H1 (cell line): ENCODE measurements around the gene CALM1. TPM values are rescaled to one million over a fixed set of nuclear protein-coding genes. Genes with fewer than 3 reads are reported as not detected.

Source experiments
- CTCF ChIA-PET: fragments of 300-600 bp; sonication (Branson Sonifier 250); formaldehyde crosslinking; loops from one replicate; lab custom pipeline; 2021; ENCODE audit not compliant: partially characterized antibody; lab: Charles Lee
- POLR2A ChIA-PET: fragments of 300-600 bp; sonication (Branson Sonifier 250); formaldehyde crosslinking; loops from one replicate; lab custom pipeline; 2021; ENCODE audit warnings: inconsistent platforms; ENCODE audit not compliant: partially characterized antibody; lab: Charles Lee
- DNase-seq, 2 experiments: peaks; one replicate each; pipeline versions ENCODE4 v3.0.0 to v3.0.0-alpha.2; 2010 to 2022; ENCODE audit warnings: low spot score in 2 of 2, low read depth in 1 of 2, mixed read lengths in 1 of 2
- FAIRE-seq: peaks from 2 replicates; lab custom pipeline; 2011; peaks lifted over from hg19 to GRCh38; lab: Jason Lieb, UNC
- H2AFZ ChIP-seq: 2 replicates; pipeline ENCODE4 v1.8.1; 2012; ENCODE audit warnings: low read length, inconsistent platforms
- H2AK5ac ChIP-seq: 2 replicates; pipeline ENCODE4 v1.6.1; 2013; ENCODE audit warnings: low read depth, low read length
- H2BK120ac ChIP-seq: replicated peaks from 2 replicates; pipeline ENCODE3; 2013; ENCODE audit warnings: low read depth, low read length, inconsistent platforms
- H2BK12ac ChIP-seq: 2 replicates; pipeline ENCODE4 v1.6.1; 2013; ENCODE audit warnings: low read depth, low read length
- H2BK15ac ChIP-seq: 2 replicates; pipeline ENCODE4 v1.6.1; 2013; ENCODE audit warnings: low read length
- H2BK20ac ChIP-seq: 2 replicates; pipeline ENCODE4 v1.6.1; 2013; ENCODE audit warnings: low read length
- H2BK5ac ChIP-seq: 2 replicates; pipeline ENCODE4 v1.6.1; 2013; ENCODE audit warnings: low read depth, low read length
- H3K14ac ChIP-seq: 2 replicates; pipeline ENCODE4 v1.6.1; 2013; ENCODE audit warnings: inconsistent platforms; ENCODE audit not compliant: insufficient read length
- H3K18ac ChIP-seq: 2 replicates; pipeline ENCODE4 v1.6.1; 2013; ENCODE audit warnings: low read length; ENCODE audit errors: extremely low read depth
- H3K23ac ChIP-seq: 2 replicates; pipeline ENCODE4 v1.6.1; 2013; ENCODE audit warnings: inconsistent platforms; ENCODE audit not compliant: insufficient read length
- H3K23me2 ChIP-seq: 2 replicates; pipeline ENCODE4 v1.6.1; 2013; ENCODE audit warnings: low read depth, low read length
- H3K27ac ChIP-seq: 2 replicates; pipeline ENCODE4 v1.6.1; 2011; ENCODE audit warnings: low read depth, low read length, inconsistent platforms
- H3K27me3 ChIP-seq, 4 experiments: replicated peaks in 1 of 4; 1 replicate in 1 of 4; 2 replicates in 3 of 4; pipeline versions ENCODE4 v1.6.1 to v1.8.1; 2011 to 2013; ENCODE audit warnings: low read length in 3 of 4, mild to moderate bottlenecking in 3 of 4, inconsistent platforms in 2 of 4, mixed read lengths in 2 of 4, moderate library complexity in 1 of 4; ENCODE audit not compliant: control insufficient read depth in 3 of 4, insufficient read depth in 3 of 4; ENCODE audit errors: extremely low read depth in 1 of 4
- H3K36me3 ChIP-seq, 4 experiments: 2 replicates each; pipeline versions ENCODE4 v1.6.1 to v1.8.1; 2011 to 2013; ENCODE audit warnings: mild to moderate bottlenecking in 4 of 4, low read length in 3 of 4, moderate library complexity in 2 of 4, control low read depth in 1 of 4, inconsistent platforms in 1 of 4; ENCODE audit not compliant: insufficient read depth in 4 of 4, control insufficient read depth in 2 of 4
- H3K4ac ChIP-seq: replicated peaks from 2 replicates; pipeline ENCODE3; 2013; ENCODE audit warnings: low read length, low read depth, mixed read lengths, inconsistent platforms; ENCODE audit not compliant: insufficient read length
- H3K4me1 ChIP-seq, 4 experiments: replicated peaks in 1 of 4; 1 replicate in 1 of 4; 2 replicates in 3 of 4; pipeline versions ENCODE4 v1.6.1 to v1.8.1; 2011 to 2013; ENCODE audit warnings: low read length in 3 of 4, inconsistent platforms in 2 of 4, mixed read lengths in 1 of 4; ENCODE audit not compliant: insufficient read depth in 4 of 4, control insufficient read depth in 3 of 4
- H3K4me2 ChIP-seq, 2 experiments: 2 replicates each; pipeline versions ENCODE4 v1.6.1 to v1.8.1; 2011 to 2013; ENCODE audit warnings: low read depth in 2 of 2, low read length in 2 of 2, control low read depth in 1 of 2, inconsistent platforms in 1 of 2, mild to moderate bottlenecking in 1 of 2; ENCODE audit not compliant: insufficient read depth in 1 of 2
- H3K4me3 ChIP-seq, 4 experiments: fragments of 200-600, 300-600 bp in 1 of 4; sonication (generic), shearing (Covaris generic), sonication (Bioruptor Twin) in 1 of 4; 2 replicates each; pipeline versions ENCODE4 v1.5.1 to v1.8.1; 2011 to 2016; ENCODE audit warnings: low read length in 4 of 4, low read depth in 3 of 4, control low read depth in 2 of 4, inconsistent platforms in 2 of 4, mild to moderate bottlenecking in 2 of 4, mixed read lengths in 1 of 4, moderate library complexity in 1 of 4; ENCODE audit not compliant: insufficient read depth in 2 of 4; ENCODE audit errors: extremely low read depth in 1 of 4
- H3K56ac ChIP-seq: replicated peaks from 2 replicates; pipeline ENCODE3; 2013; ENCODE audit warnings: low read depth, mild to moderate bottlenecking, mixed read lengths, low read length, inconsistent platforms; ENCODE audit not compliant: insufficient read length
- H3K79me1 ChIP-seq: 2 replicates; pipeline ENCODE4 v1.6.1; 2013; ENCODE audit warnings: low read depth, low read length, control low read depth
- H3K79me2 ChIP-seq, 2 experiments: 2 replicates each; pipeline versions ENCODE4 v1.6.1 to v1.8.1; 2012 to 2013; ENCODE audit warnings: low read length in 2 of 2, mild to moderate bottlenecking in 2 of 2, inconsistent platforms in 1 of 2; ENCODE audit not compliant: insufficient read depth in 2 of 2, control insufficient read depth in 1 of 2
- H3K9ac ChIP-seq, 4 experiments: replicated peaks in 1 of 4; 1 replicate in 1 of 4; 2 replicates in 3 of 4; pipeline versions ENCODE4 v1.6.1 to v1.8.1; 2011 to 2013; ENCODE audit warnings: low read depth in 3 of 4, low read length in 3 of 4, control low read depth in 2 of 4, mild to moderate bottlenecking in 2 of 4, moderate library complexity in 2 of 4, inconsistent platforms in 1 of 4; ENCODE audit errors: extremely low read depth in 1 of 4
- H3K9me3 ChIP-seq, 2 experiments: 2 replicates each; pipeline versions ENCODE4 v1.6.1 to v1.8.1; 2012 to 2013; ENCODE audit warnings: mild to moderate bottlenecking in 2 of 2, moderate library complexity in 2 of 2, control low read depth in 1 of 2, inconsistent platforms in 1 of 2, low read depth in 1 of 2, low read length in 1 of 2, mixed read lengths in 1 of 2; ENCODE audit not compliant: insufficient read depth in 2 of 2
- H4K20me1 ChIP-seq, 2 experiments: replicated peaks in 1 of 2; 2 replicates each; pipeline versions ENCODE3 to v1.8.1; 2011 to 2013; ENCODE audit warnings: inconsistent platforms in 2 of 2, low read length in 2 of 2, mild to moderate bottlenecking in 1 of 2; ENCODE audit not compliant: insufficient read depth in 2 of 2, control insufficient read depth in 1 of 2
- H4K5ac ChIP-seq: 2 replicates; pipeline ENCODE4 v1.6.1; 2013; ENCODE audit warnings: low read length, low read depth, mixed read lengths, inconsistent platforms; ENCODE audit not compliant: insufficient read length
- H4K8ac ChIP-seq: 2 replicates; pipeline ENCODE4 v1.8.0; 2013; ENCODE audit warnings: mild to moderate bottlenecking, moderate library complexity, low read length, inconsistent platforms; ENCODE audit not compliant: insufficient read depth; ENCODE audit errors: extremely low read depth
- H4K91ac ChIP-seq: replicated peaks from 2 replicates; pipeline ENCODE3; 2013; ENCODE audit warnings: low read length, mixed read lengths, inconsistent platforms; ENCODE audit not compliant: insufficient read length
- BCL11A ChIP-seq, 2 experiments: IDR thresholded peaks; one replicate each; pipeline ENCODE4 v1.6.1; 2011; ENCODE audit warnings: low read depth in 2 of 2, low read length in 2 of 2, mild to moderate bottlenecking in 2 of 2
- GTF2F1 ChIP-seq: IDR thresholded peaks from 2 replicates; pipeline ENCODE4 v1.6.1; 2012; ENCODE audit warnings: low read depth, low read length, improper control_type of control experiment, borderline replicate concordance
- JUN ChIP-seq: IDR thresholded peaks from 2 replicates; pipeline ENCODE4 v1.6.1; 2011; ENCODE audit warnings: low read depth, mild to moderate bottlenecking, improper control_type of control experiment, low read length
- MAFK ChIP-seq: IDR thresholded peaks from 2 replicates; pipeline ENCODE4 v1.6.1; 2012; ENCODE audit warnings: low read depth, mild to moderate bottlenecking, improper control_type of control experiment, low read length
- RNF2 ChIP-seq: fragments of 200-900, 300-1000 bp; sonication (generic); IDR thresholded peaks from 2 replicates; pipeline ENCODE4 v1.7.1; 2016; ENCODE audit warnings: borderline replicate concordance, low read depth, mild to moderate bottlenecking, antibody characterized with exemption, low read length; ENCODE audit not compliant: poor library complexity, severe bottlenecking; ENCODE audit errors: missing control alignments
- WGBS, 2 experiments: shearing (Covaris generic) in 1 of 2; methylation state at CpG; one replicate each; pipeline versions ENCODE4 v1.1.6 to v1.1.7; 2013 to 2015; ENCODE audit warnings: low lambda C conversion rate in 2 of 2, mixed read lengths in 2 of 2, inconsistent platforms in 1 of 2, low coverage in 1 of 2, missing lambda C conversion rate in 1 of 2; ENCODE audit not compliant: insufficient replicate concordance in 2 of 2, insufficient coverage in 1 of 2, insufficient read length in 1 of 2; ENCODE audit errors: extremely low coverage in 1 of 2, missing lambda C conversion rate in 1 of 2; 5-methylcytosine and 5-hydroxymethylcytosine counted together
- polyA plus RNA-seq, 7 experiments: library from polyadenylated mRNA; depleted of rRNA in 3 of 7; stranded (reverse) in 5 of 7; unstranded in 2 of 7; fragments of >200 nt in 5 of 7; fragments of 200-250 nt in 2 of 7; gene quantifications; 1 replicate in 5 of 7; 2 replicates in 1 of 7; 4 replicates in 1 of 7; pipeline versions ENCODE4 v1.2.1 to v1.2.3, GENCODE V29; 2011 to 2013; ENCODE audit warnings: missing spikeins in 2 of 7, mixed read lengths in 2 of 7
- total RNA-seq: library from RNA; stranded (reverse); fragmentation: NEBNext Ultra II Directional; extraction: Animal tissue kit (Norgen Biotek cat#: 25700); gene quantifications from 2 replicates; pipeline ENCODE4 v1.2.1, GENCODE V29; 2021

Gene CALM1
- total and polyA plus RNA-seq, 2 of the 8 experiments (the other 6 are each of a cell fraction or from before 2014, with no cell fraction given), result 285 to 422 TPM

DNA sequence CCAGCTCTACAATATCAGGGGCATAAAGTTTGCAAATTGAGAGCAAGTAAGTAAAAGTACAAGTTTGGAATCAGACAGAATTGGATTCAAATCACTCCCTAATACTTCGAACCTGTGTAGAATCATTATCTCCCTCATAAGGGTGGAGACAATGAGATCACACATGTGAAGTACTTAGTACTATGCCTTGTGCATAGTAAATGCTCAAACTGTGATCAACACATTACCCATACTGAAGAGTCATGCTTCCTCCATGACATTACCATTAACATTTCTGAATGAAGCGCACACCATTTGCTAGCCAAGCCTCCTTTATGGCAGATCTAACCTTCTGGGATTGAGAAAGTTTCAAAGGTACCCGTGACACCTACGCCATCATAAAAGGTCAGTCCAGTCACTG is 38.5 kb upstream of the CALM1 start:
- no peak overlapping the region for H2AFZ ChIP-seq
- POLR2A ChIA-PET, result interaction anchor here (0.7 kb wide), 1 partner anchor 14 kb away, joined by 3 read pairs; no protein-coding TSS in a partner anchor

More for the DNA sequence above, 38.5 kb upstream of the CALM1 start:
- Histone ChIP-seq H3K36me3 (no peaks in the 10 kb centered on the region), H3K4ac (no peak overlapping the region), H3K79me1 (no peaks in the 10 kb centered on the region), H4K20me1 (no peaks in the 10 kb centered on the region), H3K27me3 (no peaks in the 10 kb centered on the region), H4K5ac (no peak overlapping the region), H2BK12ac (no peak overlapping the region), H3K23me2 (no peaks in the 10 kb centered on the region), H2BK15ac (no peak overlapping the region), H4K8ac (no peak overlapping the region), H3K9ac (no peak overlapping the region), H3K4me2 (no peak overlapping the region), H2BK120ac (no peak overlapping the region), H3K23ac (no peak overlapping the region), H3K18ac (no peak overlapping the region), H2BK5ac (no peak overlapping the region), H3K4me3 (no peak overlapping the region), H3K4me1 (no peaks in the 10 kb centered on the region), H3K27ac (no peak overlapping the region), H2AK5ac (no peak overlapping the region), H3K14ac (no peak overlapping the region), H4K91ac (no peak overlapping the region), H2BK20ac (no peak overlapping the region), H3K9me3 (no peaks in the 10 kb centered on the region), H3K56ac (no peak overlapping the region), H3K79me2 (no peaks in the 10 kb centered on the region)
- CTCF ChIA-PET, result interaction anchor here (0.7 kb wide), 1 partner anchor 401 kb away, joined by 3 read pairs; no protein-coding TSS in a partner anchor
- WGBS, 2 experiments, result 95% methylated on average over 4 of the region's 4 CpGs; no CpG with 5 or more reads in 1 of the 2 experiments
- no peak for TF ChIP-seq JUN
- no peak for TF ChIP-seq GTF2F1
- no peak for TF ChIP-seq MAFK
- TF ChIP-seq RNF2, result no peak
- no peak for TF ChIP-seq BCL11A (IDR thresholded peaks at IDR 0.05; ENCODE audit: low read depth in 2 of 2, low read length in 2 of 2)
- FAIRE-seq (no peak), DNase-seq (no peak)
